GM21381 (cell line): ENCODE data around the gene SARNP.
"Not testable (repeated sequence)": the region's sequence is repeated elsewhere in the genome, so short reads cannot be mapped to it uniquely, and the experiment has no call there.

ENCODE experiments used
- ATAC-seq: cut with Tn5 transposase; IDR thresholded peaks from one replicate; pipeline ENCODE4 v1.9.1; 2021; ENCODE audit warnings: mild to moderate bottlenecking, moderate library complexity; ENCODE audit not compliant: unreplicated experiment

Gene SARNP

GRCh38 chr12:55839345-55840140 is 22.0 kb upstream of the SARNP start:
- ATAC-seq = no peak

GRCh38 chr12:55838361-55838760 is 20.8 kb upstream of the SARNP start:
- no peak for ATAC-seq

- not testable (repeated sequence) for ATAC-seq
Observed at GRCh38 chr12:55834400-55834799, 16.9 kb upstream of the SARNP start.

- no peak for ATAC-seq
Observed at GRCh38 chr12:55833056-55833455, 15.5 kb upstream of the SARNP start.

GRCh38 chr12:55831447-55831815 is 13.9 kb upstream of the SARNP start:
- ATAC-seq = no peak

GRCh38 chr12:55830601-55831446 is 13.3 kb upstream of the SARNP start:
- ATAC-seq = no peak

GRCh38 chr12:55829967-55830600 is 12.6 kb upstream of the SARNP start:
- peak; percentile 18 for ATAC-seq

- ATAC-seq = no peak
Observed at GRCh38 chr12:55828357-55828756, 10.8 kb upstream of the SARNP start.

- ATAC-seq = no peak
Observed at GRCh38 chr12:55827806-55828205, 10.3 kb upstream of the SARNP start.

- no peak for ATAC-seq
Observed at GRCh38 chr12:55824726-55825125, 7.2 kb upstream of the SARNP start.

- no peak for ATAC-seq
Observed at GRCh38 chr12:55823419-55823818, 5.9 kb upstream of the SARNP start.

GRCh38 chr12:55822228-55822627 is 4.7 kb upstream of the SARNP start:
- ATAC-seq = no peak

- no peak for ATAC-seq
Observed at GRCh38 chr12:55820679-55821078, 3.2 kb upstream of the SARNP start.

- ATAC-seq = no peak
Observed at GRCh38 chr12:55818886-55819285, 1.4 kb upstream of the SARNP start.

GRCh38 chr12:55818140-55818728 is 710 bp upstream of the SARNP start:
- peak; percentile 27 for ATAC-seq

- ATAC-seq = no peak
Observed at GRCh38 chr12:55816881-55817344, 611 bp downstream of the SARNP start.

- no peak for ATAC-seq
Observed at GRCh38 chr12:55815473-55815872, 2.1 kb downstream of the SARNP start.

- no peak for ATAC-seq
Observed at GRCh38 chr12:55814257-55814656, 3.3 kb downstream of the SARNP start.

- ATAC-seq = no peak
Observed at GRCh38 chr12:55812088-55812487, 5.4 kb downstream of the SARNP start.

- ATAC-seq = no peak
Observed at GRCh38 chr12:55809274-55809673, 8.2 kb downstream of the SARNP start.

- no peak for ATAC-seq
Observed at GRCh38 chr12:55806982-55807381, 10.5 kb downstream of the SARNP start.
